HepG2 (cell line): ENCODE data around the gene NPHP1. TPM values are rescaled to one million over a fixed set of nuclear protein-coding genes. Genes with fewer than 3 reads are reported as not detected.
A peak's percentile ranks its signal among the peaks of the same experiment; 100 is the strongest.

Experiments
- CCAR2 ChIP-seq: fragments of 200-400 bp; formaldehyde crosslinking; optimal IDR thresholded peaks from 2 replicates; pipeline ENCODE3; 2018; ENCODE audit warnings: low read depth, mild to moderate bottlenecking, low read length, moderate library complexity
- CEBPB ChIP-seq: IDR thresholded peaks from 2 replicates; pipeline ENCODE4 v1.6.1; 2011; ENCODE audit warnings: low read depth, low read length, improper control_type of control experiment, borderline replicate concordance
- ERF ChIP-seq: IDR thresholded peaks from 2 replicates; pipeline ENCODE4 v1.6.1; 2018; ENCODE audit warnings: missing biosample characterization, missing genetic modification reagents
- FOXO1 ChIP-seq: sonication (generic); formaldehyde crosslinking; IDR thresholded peaks from 2 replicates; pipeline ENCODE4 v1.4.0; 2020; ENCODE audit warnings: missing genetic modification reagents
- MNT ChIP-seq: fragments of 450-650 bp; IDR thresholded peaks from 2 replicates; pipeline ENCODE4 v1.6.1; 2016
- NFAT5 ChIP-seq: sonication (generic); formaldehyde crosslinking; IDR thresholded peaks from 2 replicates; pipeline ENCODE4 v1.4.0; 2020; ENCODE audit warnings: missing genetic modification reagents
- PITX1 ChIP-seq: sonication (generic); formaldehyde crosslinking; IDR thresholded peaks from 2 replicates; pipeline ENCODE4 v1.5.1; 2020; ENCODE audit warnings: mild to moderate bottlenecking, missing genetic modification reagents
- RARA ChIP-seq: IDR thresholded peaks from 2 replicates; pipeline ENCODE4 v1.6.1; 2016; ENCODE audit warnings: missing genetic modification reagents, missing compliant biosample characterization
- ZNF317 ChIP-seq: sonication (generic); formaldehyde crosslinking; IDR thresholded peaks from 2 replicates; pipeline ENCODE4 v1.5.0; 2020; ENCODE audit warnings: mild to moderate bottlenecking, missing genetic modification reagents
- ZNF407 ChIP-seq: sonication (generic); formaldehyde crosslinking; IDR thresholded peaks from one replicate; pipeline ENCODE4 v1.5.1; 2020; ENCODE audit warnings: mild to moderate bottlenecking, missing genetic modification reagents; ENCODE audit errors: not compliant biosample characterization
- ZNF639 ChIP-seq: conservative IDR thresholded peaks from 2 replicates; pipeline ENCODE4 v1.6.1; 2018; ENCODE audit warnings: missing genetic modification reagents
- polyA plus RNA-seq, 8 experiments: library from polyadenylated mRNA; depleted of rRNA in 3 of 8; stranded (reverse) in 7 of 8; unstranded in 1 of 8; fragments of >200 nt; fragmentation: Illumina TruSeq in 4 of 8; extraction: Trizol in 4 of 8; gene quantifications; 2 replicates each; pipeline versions ENCODE4 v1.2.1 to v1.2.3, GENCODE V29; 2011 to 2016; ENCODE audit warnings: low read depth in 4 of 8, missing spikeins in 1 of 8, mixed read lengths in 1 of 8; ENCODE audit not compliant: insufficient read depth in 1 of 8
- total RNA-seq, 5 experiments: library from RNA; depleted of rRNA; stranded (reverse); fragments of >200 nt; fragmentation: Illumina TruSeq; extraction: Trizol; gene quantifications; 2 replicates each; pipeline ENCODE4 v1.2.3, GENCODE V29; 2016; ENCODE audit warnings: low read depth in 1 of 5

The NPHP1 gene
- total and polyA plus RNA-seq, 2 of the 13 experiments (the other 11 are each of a cell fraction or from before 2014, with no cell fraction given) = 2.7 to 4.8 TPM

- TF ChIP-seq FOXO1 (CRISPR knock-in tag) (0 out of 2 replicates have a peak, but pooled peaks have one; percentile 42), ERF (CRISPR knock-in tag) (peak; percentile 74), ZNF317 (CRISPR knock-in tag) (no peak), NFAT5 (CRISPR knock-in tag) (peak; percentile 75; the same call in 1 of the 2 replicates), RARA (CRISPR knock-in tag) (peak; percentile 28; the same call in 1 of the 2 replicates), PITX1 (CRISPR knock-in tag) (peak; percentile 58), CCAR2 (no peak), MNT (no peak), ZNF639 (peak; percentile 81; the same call in 1 of the 2 replicates), CEBPB (peak; percentile 39; the same call in 1 of the 2 replicates), ZNF407 (CRISPR knock-in tag) (peak; percentile 72)
These were observed at the start of gene NPHP1 (continued) for GRCh38 chr2:110204408-110205385.
